ENCODE data around the gene HOXD10.

DNA sequence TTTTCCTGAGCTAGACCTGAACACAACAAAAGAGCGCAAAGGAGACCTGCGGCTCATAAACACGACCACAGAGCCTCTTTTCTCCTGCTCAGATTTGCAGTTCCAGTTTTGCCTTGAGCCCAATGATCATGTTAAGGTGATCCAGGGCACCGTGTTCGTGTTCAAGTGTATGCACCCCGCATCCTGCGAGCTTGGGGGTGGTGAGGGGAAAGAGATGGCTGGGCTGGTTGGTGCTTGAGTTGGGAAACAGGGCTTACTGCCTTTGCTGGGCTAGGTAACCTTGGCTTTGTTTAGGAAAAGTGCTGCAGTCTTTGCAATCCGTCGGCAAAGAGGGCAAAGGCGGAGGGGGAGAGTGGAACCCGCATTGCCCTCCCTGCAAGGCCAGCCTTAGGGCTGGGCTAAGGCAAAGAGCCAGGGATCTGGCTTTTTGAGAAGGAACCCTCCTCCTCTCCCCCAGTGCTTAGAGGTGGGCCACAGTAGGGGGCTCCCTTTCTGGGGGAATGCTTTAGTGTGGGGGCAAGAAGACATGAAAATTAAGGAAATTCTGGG, 1.3 kb downstream of the HOXD10 start:
- TF ChIP-seq, protein P1, sequence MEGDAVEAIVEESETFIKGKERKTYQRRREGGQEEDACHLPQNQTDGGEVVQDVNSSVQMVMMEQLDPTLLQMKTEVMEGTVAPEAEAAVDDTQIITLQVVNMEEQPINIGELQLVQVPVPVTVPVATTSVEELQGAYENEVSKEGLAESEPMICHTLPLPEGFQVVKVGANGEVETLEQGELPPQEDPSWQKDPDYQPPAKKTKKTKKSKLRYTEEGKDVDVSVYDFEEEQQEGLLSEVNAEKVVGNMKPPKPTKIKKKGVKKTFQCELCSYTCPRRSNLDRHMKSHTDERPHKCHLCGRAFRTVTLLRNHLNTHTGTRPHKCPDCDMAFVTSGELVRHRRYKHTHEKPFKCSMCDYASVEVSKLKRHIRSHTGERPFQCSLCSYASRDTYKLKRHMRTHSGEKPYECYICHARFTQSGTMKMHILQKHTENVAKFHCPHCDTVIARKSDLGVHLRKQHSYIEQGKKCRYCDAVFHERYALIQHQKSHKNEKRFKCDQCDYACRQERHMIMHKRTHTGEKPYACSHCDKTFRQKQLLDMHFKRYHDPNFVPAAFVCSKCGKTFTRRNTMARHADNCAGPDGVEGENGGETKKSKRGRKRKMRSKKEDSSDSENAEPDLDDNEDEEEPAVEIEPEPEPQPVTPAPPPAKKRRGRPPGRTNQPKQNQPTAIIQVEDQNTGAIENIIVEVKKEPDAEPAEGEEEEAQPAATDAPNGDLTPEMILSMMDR (conservative IDR thresholded peaks at IDR 0.05), result no peak
- no peak for TF ChIP-seq ZFX (IDR thresholded peaks at IDR 0.05)
